Liver (tissue), 9 donors: ENCODE results near the gene LRPAP1. TPM values are rescaled to one million over a fixed set of nuclear protein-coding genes. Genes with fewer than 3 reads are reported as not detected.

Experiments
- DNase-seq: peaks from one replicate; pipeline ENCODE4 v3.0.0-alpha.2; 2017; ENCODE audit warnings: low spot score
- H3K27ac ChIP-seq, 2 donors: one replicate each; pipeline ENCODE4 v1.7.0; 2013; ENCODE audit warnings: inconsistent platforms in 2 of 2, low read length in 2 of 2, control low read depth in 1 of 2, low read depth in 1 of 2, mild to moderate bottlenecking in 1 of 2
- H3K27me3 ChIP-seq, 4 donors: one replicate each; pipeline versions ENCODE4 v1.6.1 to v1.7.0; 2013; ENCODE audit warnings: low read length in 3 of 4, inconsistent platforms in 1 of 4, mild to moderate bottlenecking in 1 of 4, moderate library complexity in 1 of 4; ENCODE audit not compliant: control insufficient read depth in 4 of 4, insufficient read depth in 4 of 4
- H3K36me3 ChIP-seq, 4 donors: one replicate each; pipeline versions ENCODE4 v1.6.1 to v1.7.0; 2013; ENCODE audit warnings: low read length in 3 of 4, mild to moderate bottlenecking in 3 of 4, low read depth in 1 of 4, moderate library complexity in 1 of 4; ENCODE audit not compliant: control insufficient read depth in 4 of 4, insufficient read depth in 3 of 4
- H3K4me1 ChIP-seq, 4 donors: one replicate each; pipeline versions ENCODE4 v1.6.1 to v1.7.0; 2013; ENCODE audit warnings: low read length in 3 of 4, mild to moderate bottlenecking in 3 of 4, moderate library complexity in 1 of 4; ENCODE audit not compliant: control insufficient read depth in 4 of 4, insufficient read depth in 4 of 4
- H3K4me3 ChIP-seq, 3 donors: one replicate each; pipeline versions ENCODE4 v1.6.1 to v1.7.0; 2013; ENCODE audit warnings: low read length in 3 of 3, control low read depth in 1 of 3, low read depth in 1 of 3, mild to moderate bottlenecking in 1 of 3
- H3K9ac ChIP-seq, 2 donors: one replicate each; pipeline ENCODE4 v1.7.0; 2013; ENCODE audit warnings: low read length in 2 of 2, mild to moderate bottlenecking in 2 of 2, moderate library complexity in 2 of 2, control low read depth in 1 of 2, low read depth in 1 of 2
- H3K9me3 ChIP-seq, 4 donors: one replicate each; pipeline versions ENCODE4 v1.6.1 to v1.7.0; 2013; ENCODE audit warnings: low read length in 3 of 4; ENCODE audit not compliant: control insufficient read depth in 4 of 4
- EGR1 ChIP-seq, 2 donors: IDR thresholded peaks; 2 replicates each; pipeline ENCODE4 v1.6.1; 2016 to 2018; ENCODE audit warnings: antibody characterized with exemption in 2 of 2, low read depth in 2 of 2
- FOXA1 ChIP-seq: IDR thresholded peaks from 2 replicates; pipeline ENCODE4 v1.6.1; 2016; ENCODE audit warnings: antibody characterized with exemption
- FOXA2 ChIP-seq: IDR thresholded peaks from 2 replicates; pipeline ENCODE4 v1.6.1; 2016; ENCODE audit warnings: antibody characterized with exemption
- GABPA ChIP-seq, 2 donors: IDR thresholded peaks in 1 of 2; conservative IDR thresholded peaks in 1 of 2; 2 replicates each; pipeline ENCODE4 v1.6.1; 2016; ENCODE audit warnings: antibody characterized with exemption in 2 of 2, mild to moderate bottlenecking in 1 of 2, moderate library complexity in 1 of 2
- HNF4A ChIP-seq, 2 donors: conservative IDR thresholded peaks; 2 replicates each; pipeline ENCODE4 v1.6.1; 2016; ENCODE audit warnings: antibody characterized with exemption in 2 of 2, mild to moderate bottlenecking in 2 of 2
- HNF4G ChIP-seq: IDR thresholded peaks from 2 replicates; pipeline ENCODE4 v1.6.1; 2016; ENCODE audit warnings: antibody characterized with exemption
- JUND ChIP-seq, 2 donors: IDR thresholded peaks; 2 replicates each; pipeline ENCODE4 v1.6.1; 2016; ENCODE audit warnings: antibody characterized with exemption in 2 of 2
- NR2F2 ChIP-seq: IDR thresholded peaks from 2 replicates; pipeline ENCODE4 v1.6.1; 2016; ENCODE audit warnings: antibody characterized with exemption
- RAD21 ChIP-seq, 2 donors: IDR thresholded peaks; 2 replicates each; pipeline ENCODE4 v1.6.1; 2016; ENCODE audit warnings: antibody characterized with exemption in 2 of 2, mild to moderate bottlenecking in 2 of 2
- RXRA ChIP-seq, 2 donors: IDR thresholded peaks; 2 replicates each; pipeline ENCODE4 v1.6.1; 2017 to 2018; ENCODE audit warnings: antibody characterized with exemption in 2 of 2, mild to moderate bottlenecking in 1 of 2
- SP1 ChIP-seq: IDR thresholded peaks from 2 replicates; pipeline ENCODE4 v1.6.1; 2018; ENCODE audit warnings: antibody characterized with exemption, mild to moderate bottlenecking
- TAF1 ChIP-seq: conservative IDR thresholded peaks from 2 replicates; pipeline ENCODE4 v1.6.1; 2016; ENCODE audit warnings: antibody characterized with exemption, mild to moderate bottlenecking
- YY1 ChIP-seq: IDR thresholded peaks from 2 replicates; pipeline ENCODE4 v1.6.1; 2016; ENCODE audit warnings: antibody characterized with exemption, mild to moderate bottlenecking
- whole genome bisulfite sequencing: extraction: QIAGEN DNeasy Blood & Tissue Kit; methylation state at CpG from one replicate; pipeline ENCODE4 v1.1.7; 2013; 5-methylcytosine and 5-hydroxymethylcytosine counted together
- polyA plus RNA-seq, 2 donors: library from polyadenylated mRNA; stranded (reverse) in 1 of 2; unstranded in 1 of 2; fragments of 200-250 nt in 1 of 2; fragments of >200 nt in 1 of 2; fragmentation: Nextera tagmentation in 1 of 2; extraction: Ambion mirVana in 1 of 2; gene quantifications; one replicate each; pipeline versions ENCODE4 v1.2.1 to v1.2.3, GENCODE V29; 2013 to 2015
- total RNA-seq, 2 donors: library from RNA; depleted of rRNA; stranded (reverse); fragments of >200 nt; gene quantifications; one replicate each; pipeline ENCODE4 v1.2.3, GENCODE V29; 2014
- TF ChIP-seq, protein P1 (sequence below): IDR thresholded peaks from 2 replicates; pipeline ENCODE4 v1.6.1; 2016; ENCODE audit warnings: antibody characterized with exemption
- TF ChIP-seq, protein P2 (sequence below): IDR thresholded peaks from 2 replicates; pipeline ENCODE4 v1.6.1; 2016; ENCODE audit warnings: antibody characterized with exemption
- TF ChIP-seq, protein P3 (sequence below): fragments of 150-350 bp; IDR thresholded peaks from 2 replicates; pipeline ENCODE4 v1.5.1; 2017; ENCODE audit warnings: improper control_type of control experiment, low read depth, low read length; ENCODE audit not compliant: missing input control
- TF ChIP-seq, protein P4 (sequence below): IDR thresholded peaks from 2 replicates; pipeline ENCODE4 v1.6.1; 2016; ENCODE audit warnings: antibody characterized with exemption
- TF ChIP-seq, protein P5 (sequence below): IDR thresholded peaks from 2 replicates; pipeline ENCODE4 v1.6.1; 2016; ENCODE audit warnings: antibody characterized with exemption, mild to moderate bottlenecking
- donor health status: healthy.
- donor health status: healthy.
- donor health status: healthy.
- donor health status: healthy.
- donor health status: healthy.

LRPAP1 gene
- total and polyA plus RNA-seq, 4 donors: 46.1 to 134 (median 108) TPM

DNA sequence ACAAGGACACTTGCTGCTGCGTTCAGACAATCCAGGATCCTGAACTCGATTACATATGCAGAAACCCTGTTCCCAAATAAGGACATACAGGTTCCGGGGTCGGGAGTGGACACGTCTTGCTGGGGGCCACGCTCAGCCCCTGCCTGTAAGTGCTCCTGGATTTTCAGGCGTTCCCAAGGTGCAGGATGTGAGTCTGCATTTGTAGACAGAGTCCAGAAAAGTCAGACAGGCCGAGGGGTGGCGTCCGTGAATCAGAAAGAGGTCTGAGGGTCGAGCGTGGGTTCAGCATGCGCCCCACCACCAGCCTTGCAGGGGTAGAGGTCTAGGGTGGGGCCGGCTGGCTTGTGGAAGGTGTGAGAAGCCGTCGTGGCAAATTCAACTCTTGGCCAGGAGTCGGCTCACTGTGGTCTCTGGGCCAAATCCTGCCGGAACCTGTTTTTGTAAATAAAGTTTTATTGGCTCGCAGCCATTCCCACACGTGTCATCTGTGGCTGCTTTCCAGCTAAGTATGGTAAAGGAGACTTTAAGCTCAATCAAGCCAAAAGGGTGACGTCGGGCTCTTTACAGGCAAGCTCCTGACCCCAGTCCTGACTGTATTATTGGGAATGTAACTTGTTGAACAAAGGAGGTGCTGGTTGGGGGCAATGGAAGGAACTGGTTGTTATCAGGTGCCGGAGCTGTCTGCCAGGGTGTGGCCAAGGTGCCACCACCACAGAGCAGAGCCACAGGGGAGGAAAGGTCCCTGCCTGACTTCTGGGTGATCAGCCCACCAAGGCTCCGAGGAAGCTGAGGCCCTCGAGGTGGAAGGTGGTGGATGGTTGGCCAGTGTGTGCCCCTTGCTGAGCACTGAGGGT is 61.8 kb downstream of the LRPAP1 start:
- no peaks in the 10 kb centered on the region for H3K36me3 ChIP-seq
- no peak for DNase-seq
- H3K4me3 ChIP-seq: no peak overlapping the region
- H3K9me3 ChIP-seq: no peaks in the 10 kb centered on the region
- H3K4me1 ChIP-seq: no peaks in the 10 kb centered on the region
- no peak overlapping the region for H3K27ac ChIP-seq
- WGBS: 82% methylated on average over 25 of the region's 25 CpGs
- TF ChIP-seq YY1: no peak
- TF ChIP-seq EGR1 (IDR thresholded peaks at IDR 0.05; ENCODE audit: low read depth in 2 of 2): no peak
- TF ChIP-seq SP1: no peak
- TF ChIP-seq GABPA (IDR thresholded peaks at IDR 0.05 in 1 of 2, conservative IDR thresholded peaks at IDR 0.05 in 1 of 2): no peak
- TF ChIP-seq NR2F2: no peak
- TF ChIP-seq, protein P1, sequence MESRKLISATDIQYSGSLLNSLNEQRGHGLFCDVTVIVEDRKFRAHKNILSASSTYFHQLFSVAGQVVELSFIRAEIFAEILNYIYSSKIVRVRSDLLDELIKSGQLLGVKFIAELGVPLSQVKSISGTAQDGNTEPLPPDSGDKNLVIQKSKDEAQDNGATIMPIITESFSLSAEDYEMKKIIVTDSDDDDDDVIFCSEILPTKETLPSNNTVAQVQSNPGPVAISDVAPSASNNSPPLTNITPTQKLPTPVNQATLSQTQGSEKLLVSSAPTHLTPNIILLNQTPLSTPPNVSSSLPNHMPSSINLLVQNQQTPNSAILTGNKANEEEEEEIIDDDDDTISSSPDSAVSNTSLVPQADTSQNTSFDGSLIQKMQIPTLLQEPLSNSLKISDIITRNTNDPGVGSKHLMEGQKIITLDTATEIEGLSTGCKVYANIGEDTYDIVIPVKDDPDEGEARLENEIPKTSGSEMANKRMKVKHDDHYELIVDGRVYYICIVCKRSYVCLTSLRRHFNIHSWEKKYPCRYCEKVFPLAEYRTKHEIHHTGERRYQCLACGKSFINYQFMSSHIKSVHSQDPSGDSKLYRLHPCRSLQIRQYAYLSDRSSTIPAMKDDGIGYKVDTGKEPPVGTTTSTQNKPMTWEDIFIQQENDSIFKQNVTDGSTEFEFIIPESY: no peak
- TF ChIP-seq HNF4A (conservative IDR thresholded peaks at IDR 0.05): no peak
- no peak for TF ChIP-seq TAF1
- TF ChIP-seq RXRA (IDR thresholded peaks at IDR 0.05): no peak
- TF ChIP-seq RAD21 (IDR thresholded peaks at IDR 0.05): no peak
- TF ChIP-seq FOXA2: no peak
- TF ChIP-seq, protein P2, sequence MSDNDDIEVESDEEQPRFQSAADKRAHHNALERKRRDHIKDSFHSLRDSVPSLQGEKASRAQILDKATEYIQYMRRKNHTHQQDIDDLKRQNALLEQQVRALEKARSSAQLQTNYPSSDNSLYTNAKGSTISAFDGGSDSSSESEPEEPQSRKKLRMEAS: no peak
- no peak for TF ChIP-seq FOXA1
- TF ChIP-seq JUND (IDR thresholded peaks at IDR 0.05): no peak
- TF ChIP-seq, protein P3, sequence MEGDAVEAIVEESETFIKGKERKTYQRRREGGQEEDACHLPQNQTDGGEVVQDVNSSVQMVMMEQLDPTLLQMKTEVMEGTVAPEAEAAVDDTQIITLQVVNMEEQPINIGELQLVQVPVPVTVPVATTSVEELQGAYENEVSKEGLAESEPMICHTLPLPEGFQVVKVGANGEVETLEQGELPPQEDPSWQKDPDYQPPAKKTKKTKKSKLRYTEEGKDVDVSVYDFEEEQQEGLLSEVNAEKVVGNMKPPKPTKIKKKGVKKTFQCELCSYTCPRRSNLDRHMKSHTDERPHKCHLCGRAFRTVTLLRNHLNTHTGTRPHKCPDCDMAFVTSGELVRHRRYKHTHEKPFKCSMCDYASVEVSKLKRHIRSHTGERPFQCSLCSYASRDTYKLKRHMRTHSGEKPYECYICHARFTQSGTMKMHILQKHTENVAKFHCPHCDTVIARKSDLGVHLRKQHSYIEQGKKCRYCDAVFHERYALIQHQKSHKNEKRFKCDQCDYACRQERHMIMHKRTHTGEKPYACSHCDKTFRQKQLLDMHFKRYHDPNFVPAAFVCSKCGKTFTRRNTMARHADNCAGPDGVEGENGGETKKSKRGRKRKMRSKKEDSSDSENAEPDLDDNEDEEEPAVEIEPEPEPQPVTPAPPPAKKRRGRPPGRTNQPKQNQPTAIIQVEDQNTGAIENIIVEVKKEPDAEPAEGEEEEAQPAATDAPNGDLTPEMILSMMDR: no peak
- TF ChIP-seq, protein P4, sequence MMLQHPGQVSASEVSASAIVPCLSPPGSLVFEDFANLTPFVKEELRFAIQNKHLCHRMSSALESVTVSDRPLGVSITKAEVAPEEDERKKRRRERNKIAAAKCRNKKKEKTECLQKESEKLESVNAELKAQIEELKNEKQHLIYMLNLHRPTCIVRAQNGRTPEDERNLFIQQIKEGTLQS: no peak
- TF ChIP-seq, protein P5, sequence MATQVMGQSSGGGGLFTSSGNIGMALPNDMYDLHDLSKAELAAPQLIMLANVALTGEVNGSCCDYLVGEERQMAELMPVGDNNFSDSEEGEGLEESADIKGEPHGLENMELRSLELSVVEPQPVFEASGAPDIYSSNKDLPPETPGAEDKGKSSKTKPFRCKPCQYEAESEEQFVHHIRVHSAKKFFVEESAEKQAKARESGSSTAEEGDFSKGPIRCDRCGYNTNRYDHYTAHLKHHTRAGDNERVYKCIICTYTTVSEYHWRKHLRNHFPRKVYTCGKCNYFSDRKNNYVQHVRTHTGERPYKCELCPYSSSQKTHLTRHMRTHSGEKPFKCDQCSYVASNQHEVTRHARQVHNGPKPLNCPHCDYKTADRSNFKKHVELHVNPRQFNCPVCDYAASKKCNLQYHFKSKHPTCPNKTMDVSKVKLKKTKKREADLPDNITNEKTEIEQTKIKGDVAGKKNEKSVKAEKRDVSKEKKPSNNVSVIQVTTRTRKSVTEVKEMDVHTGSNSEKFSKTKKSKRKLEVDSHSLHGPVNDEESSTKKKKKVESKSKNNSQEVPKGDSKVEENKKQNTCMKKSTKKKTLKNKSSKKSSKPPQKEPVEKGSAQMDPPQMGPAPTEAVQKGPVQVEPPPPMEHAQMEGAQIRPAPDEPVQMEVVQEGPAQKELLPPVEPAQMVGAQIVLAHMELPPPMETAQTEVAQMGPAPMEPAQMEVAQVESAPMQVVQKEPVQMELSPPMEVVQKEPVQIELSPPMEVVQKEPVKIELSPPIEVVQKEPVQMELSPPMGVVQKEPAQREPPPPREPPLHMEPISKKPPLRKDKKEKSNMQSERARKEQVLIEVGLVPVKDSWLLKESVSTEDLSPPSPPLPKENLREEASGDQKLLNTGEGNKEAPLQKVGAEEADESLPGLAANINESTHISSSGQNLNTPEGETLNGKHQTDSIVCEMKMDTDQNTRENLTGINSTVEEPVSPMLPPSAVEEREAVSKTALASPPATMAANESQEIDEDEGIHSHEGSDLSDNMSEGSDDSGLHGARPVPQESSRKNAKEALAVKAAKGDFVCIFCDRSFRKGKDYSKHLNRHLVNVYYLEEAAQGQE: no peak
- no peak for TF ChIP-seq HNF4G
- H3K9ac ChIP-seq: no peak overlapping the region
- H3K27me3 ChIP-seq: no peaks in the 10 kb centered on the region
